OCI-LY7 (cell line): ENCODE measurements around the gene HLCS. TPM values are rescaled to one million over a fixed set of nuclear protein-coding genes. Genes with fewer than 3 reads are reported as not detected.

ENCODE experiments used
- BruUV-seq: library from RNA; stranded (reverse); fragments of 400-500 nt; replicated peaks from 2 replicates; lab custom pipeline; 2021; lab: Mats Ljungman, UMichigan
- CTCF ChIA-PET: fragments of 300-600 bp; sonication (Branson Sonifier 250); formaldehyde crosslinking; loops from one replicate; lab custom pipeline; 2022; ENCODE audit warnings: antibody characterized with exemption; ENCODE audit not compliant: unreplicated experiment; lab: Charles Lee
- POLR2A ChIA-PET: fragments of 300-600 bp; sonication (Branson Sonifier 250); formaldehyde crosslinking; loops from one replicate; lab custom pipeline; 2022; ENCODE audit warnings: antibody characterized with exemption; lab: Charles Lee
- DNase-seq: peaks from one replicate; pipeline ENCODE4 v3.0.0-alpha.2; 2015; ENCODE audit warnings: low spot score
- H2AFZ ChIP-seq: fragments of 200-600 bp; sonication (generic), shearing (Covaris generic); 2 replicates; pipeline ENCODE4 v1.6.1; 2014; ENCODE audit warnings: mild to moderate bottlenecking, antibody characterized with exemption, low read length, moderate library complexity
- H3K27ac ChIP-seq: fragments of 200-600 bp; sonication (generic); 2 replicates; pipeline ENCODE4 v1.5.1; 2014; ENCODE audit warnings: mixed run types, low read depth, mild to moderate bottlenecking, moderate library complexity, low read length, inconsistent platforms; ENCODE audit not compliant: poor library complexity, severe bottlenecking
- H3K36me3 ChIP-seq: fragments of 200-600 bp; sonication (generic); 2 replicates; pipeline ENCODE4 v1.6.1; 2014; ENCODE audit warnings: mild to moderate bottlenecking, antibody characterized with exemption, low read length, moderate library complexity, mixed read lengths; ENCODE audit not compliant: insufficient read depth
- H3K4me1 ChIP-seq: fragments of 200-600 bp; sonication (generic); 2 replicates; pipeline ENCODE4 v1.5.1; 2014; ENCODE audit warnings: mild to moderate bottlenecking, low read length; ENCODE audit not compliant: insufficient read depth, poor library complexity, severe bottlenecking
- H3K4me2 ChIP-seq: fragments of 200-600 bp; sonication (generic); 2 replicates; pipeline ENCODE4 v1.6.1; 2014; ENCODE audit warnings: mild to moderate bottlenecking, low read length
- H3K4me3 ChIP-seq: fragments of 200-600 bp; sonication (generic); 2 replicates; pipeline ENCODE4 v1.5.1; 2014; ENCODE audit warnings: mild to moderate bottlenecking, low read depth, low read length; ENCODE audit not compliant: poor library complexity, severe bottlenecking
- H3K79me2 ChIP-seq: fragments of 200-600 bp; sonication (generic); 2 replicates; pipeline ENCODE4 v1.6.1; 2016; ENCODE audit warnings: low read depth, mild to moderate bottlenecking, low read length, moderate library complexity, mixed read lengths; ENCODE audit not compliant: insufficient read depth
- H3K9me2 ChIP-seq: fragments of 200-600 bp; sonication (generic); 2 replicates; pipeline ENCODE4 v1.6.1; 2016; ENCODE audit warnings: mild to moderate bottlenecking, low read length, mixed read lengths; ENCODE audit not compliant: insufficient read depth
- H3K9me3 ChIP-seq: fragments of 200-600 bp; sonication (generic); 2 replicates; pipeline ENCODE4 v1.6.1; 2014; ENCODE audit warnings: mild to moderate bottlenecking, mixed run types, low read length, mixed read lengths
- H4K20me1 ChIP-seq: fragments of 200-600 bp; sonication (generic); 2 replicates; pipeline ENCODE4 v1.6.1; 2014; ENCODE audit warnings: mild to moderate bottlenecking, antibody characterized with exemption, low read length, moderate library complexity, mixed read lengths; ENCODE audit not compliant: insufficient read depth
- CTCF ChIP-seq: fragments of 200-600 bp; sonication (generic); conservative IDR thresholded peaks from 2 replicates; pipeline ENCODE4 v1.5.1; 2014; ENCODE audit warnings: mild to moderate bottlenecking, antibody characterized with exemption, low read length, moderate library complexity, mixed read lengths
- EZH2phosphoT487 ChIP-seq: fragments of 200-600 bp; sonication (generic); IDR thresholded peaks from 2 replicates; pipeline ENCODE4 v1.6.1; 2018; ENCODE audit warnings: low read depth, borderline replicate concordance, mild to moderate bottlenecking, mixed run types, antibody characterized with exemption, low read length, moderate library complexity, mixed read lengths
- intact Hi-C: fragments of 100-400 bp; cut with micrococcal nuclease; formaldehyde crosslinking; loops from one replicate; pipeline ENCODE4 v1.10.0; 2022; ENCODE audit not compliant: unreplicated experiment
- total RNA-seq, 2 experiments: library from RNA; depleted of rRNA in 1 of 2; stranded (reverse); fragments of >200 nt in 1 of 2; shearing (Covaris generic) in 1 of 2; gene quantifications; 2 replicates each; pipeline ENCODE4 v1.2.3, GENCODE V29; 2014 to 2022

The HLCS gene
- total RNA-seq, 2 experiments from 2014 or later = 12.0 to 20.9 TPM

DNA sequence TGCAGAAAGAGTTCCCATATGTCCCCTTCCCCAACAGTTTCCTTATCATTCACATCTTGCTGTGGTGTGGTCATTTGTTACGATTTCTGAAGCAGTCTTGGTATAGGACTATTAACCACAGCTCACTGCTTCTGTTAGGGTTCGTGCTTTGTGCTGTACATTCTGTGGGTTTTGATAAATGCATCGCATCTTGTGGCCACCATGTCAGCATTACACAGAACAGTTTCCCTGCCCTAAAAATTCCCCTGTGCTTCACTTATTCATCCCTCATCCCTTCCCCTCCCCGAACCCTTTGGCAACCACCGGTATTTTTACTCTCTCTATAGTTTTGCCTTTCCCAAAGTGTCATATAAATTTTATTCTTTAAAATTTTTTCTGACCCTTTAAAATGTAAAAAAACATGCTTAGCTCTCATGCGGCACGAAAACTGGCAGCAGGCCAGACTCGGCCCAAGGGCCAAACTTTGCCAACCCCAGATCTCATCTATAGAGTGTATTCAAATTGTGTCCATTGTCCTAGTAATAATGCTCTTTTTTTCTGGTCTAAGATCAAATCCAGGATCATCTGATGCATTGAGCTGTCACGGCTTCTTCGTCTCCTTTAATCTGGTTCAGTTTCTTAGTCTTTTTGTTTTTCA, 189.4 kb downstream of the HLCS start:
- H3K9me2 ChIP-seq = no peaks in the 10 kb centered on the region
- H3K4me2 ChIP-seq = no peak overlapping the region
- H3K4me1 ChIP-seq = no peaks in the 10 kb centered on the region
- intact Hi-C loops = no loop called here
- H3K9me3 ChIP-seq = no peaks in the 10 kb centered on the region
- no TSS peak for BruUV-seq
- no peaks in the 10 kb centered on the region for H3K36me3 ChIP-seq
- H3K27ac ChIP-seq = no peak overlapping the region
- no peak overlapping the region for H2AFZ ChIP-seq
- ChIA-PET CTCF (no interaction called here), POLR2A (no interaction called here)
- no peak for TF ChIP-seq EZH2phosphoT487
- no peak for TF ChIP-seq CTCF
- no peaks in the 10 kb centered on the region for H4K20me1 ChIP-seq
- H3K4me3 ChIP-seq = no peak overlapping the region
- no peak for DNase-seq
- no peaks in the 10 kb centered on the region for H3K79me2 ChIP-seq

DNA sequence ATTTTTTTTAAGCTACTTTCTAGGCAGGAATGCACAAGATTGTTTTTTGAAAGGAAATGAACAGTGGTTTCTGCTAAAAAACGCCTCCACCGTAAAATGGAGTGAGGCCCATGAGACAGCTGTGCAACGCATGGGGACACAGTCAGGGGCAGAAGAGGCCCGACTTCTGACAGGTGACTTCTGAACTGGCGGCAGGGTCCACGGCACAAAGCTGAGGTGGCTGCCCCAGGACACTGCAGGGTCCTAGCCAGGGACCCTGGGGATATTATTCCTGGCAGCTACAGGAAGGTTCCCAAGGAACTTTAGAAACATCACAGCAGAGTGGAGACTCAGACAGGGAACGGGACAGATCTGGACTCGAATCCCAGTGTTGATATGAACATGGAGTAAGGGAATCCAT, 192.5 kb downstream of the HLCS start:
- Histone ChIP-seq H4K20me1 (no peaks in the 10 kb centered on the region), H2AFZ (no peak overlapping the region), H3K9me2 (no peaks in the 10 kb centered on the region), H3K9me3 (no peaks in the 10 kb centered on the region), H3K4me1 (no peaks in the 10 kb centered on the region), H3K36me3 (no peaks in the 10 kb centered on the region), H3K27ac (no peak overlapping the region), H3K79me2 (no peaks in the 10 kb centered on the region), H3K4me2 (no peak overlapping the region), H3K4me3 (no peak overlapping the region)
- CTCF ChIA-PET = interaction anchor here (0.6 kb wide), 1 partner anchor 345 kb away, joined by 6 read pairs; no protein-coding TSS in a partner anchor
- BruUV-seq = no TSS peak
- intact Hi-C loops = no loop called here
- no peak for DNase-seq
- TF ChIP-seq EZH2phosphoT487 (no peak), CTCF (no peak)
- POLR2A ChIA-PET = interaction anchor here (0.6 to 0.8 kb wide), 3 partner anchors 21 to 553 kb away, joined by 3 to 7 read pairs (median 3); no protein-coding TSS in a partner anchor

DNA sequence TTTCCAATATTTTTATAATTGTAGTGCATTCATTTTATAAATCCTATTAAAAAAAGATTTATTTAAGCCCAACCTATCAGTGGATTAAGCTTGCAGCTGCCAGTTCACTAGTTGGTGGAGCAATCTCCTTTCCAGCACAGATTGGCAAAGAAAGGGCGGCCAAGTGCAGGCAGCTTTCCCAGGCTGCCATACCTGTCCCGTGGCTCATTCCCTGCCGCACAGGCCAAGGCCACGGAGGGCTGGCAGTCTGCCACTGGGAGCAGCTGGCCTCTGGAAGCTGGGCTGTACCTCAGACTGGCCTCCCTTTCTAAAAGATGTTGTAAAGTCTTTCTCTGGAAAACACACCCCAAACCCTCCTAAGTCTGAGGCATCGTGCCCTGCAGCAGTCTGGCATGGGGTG, 193.4 kb downstream of the HLCS start:
- intact Hi-C loops = no loop called here
- Histone ChIP-seq H3K4me3 (no peak overlapping the region), H3K36me3 (no peaks in the 10 kb centered on the region), H3K27ac (no peak overlapping the region), H3K9me2 (no peaks in the 10 kb centered on the region), H2AFZ (no peak overlapping the region), H3K4me1 (no peaks in the 10 kb centered on the region), H3K79me2 (no peaks in the 10 kb centered on the region), H4K20me1 (no peaks in the 10 kb centered on the region), H3K4me2 (no peak overlapping the region), H3K9me3 (no peaks in the 10 kb centered on the region)
- BruUV-seq = no TSS peak
- CTCF ChIA-PET = interaction anchor here (0.6 kb wide), 1 partner anchor 345 kb away, joined by 6 read pairs; no protein-coding TSS in a partner anchor
- no peak for DNase-seq
- no peak for TF ChIP-seq CTCF
- TF ChIP-seq EZH2phosphoT487 = no peak
- POLR2A ChIA-PET = interaction anchor here (0.6 to 0.8 kb wide), 4 partner anchors 20 to 190 kb away, joined by 3 read pairs; no protein-coding TSS in a partner anchor
